Glutamatergic neuron (in vitro differentiated cells): ENCODE results near the gene FBXW5. TPM values are rescaled to one million over a fixed set of nuclear protein-coding genes. Genes with fewer than 3 reads are reported as not detected.

Experiments used
- DNase-seq: peaks from one replicate; pipeline ENCODE4 v3.0.0; 2022
- H3K27ac Mint-ChIP-seq: one replicate; pipeline ENCODE4 v1.8.0; 2020; ENCODE audit warnings: mild to moderate bottlenecking, mixed read lengths, inconsistent platforms; ENCODE audit not compliant: unreplicated experiment
- H3K27me3 Mint-ChIP-seq: one replicate; pipeline ENCODE4 v1.8.0; 2020; ENCODE audit warnings: mild to moderate bottlenecking, moderate library complexity, mixed read lengths, inconsistent platforms; ENCODE audit not compliant: unreplicated experiment
- H3K36me3 Mint-ChIP-seq: one replicate; pipeline ENCODE4 v1.8.0; 2020; ENCODE audit warnings: mild to moderate bottlenecking, mixed read lengths, inconsistent platforms; ENCODE audit not compliant: unreplicated experiment
- H3K4me1 Mint-ChIP-seq: one replicate; pipeline ENCODE4 v1.8.0; 2020; ENCODE audit warnings: mild to moderate bottlenecking, low read depth, mixed read lengths, inconsistent platforms; ENCODE audit not compliant: unreplicated experiment
- H3K4me3 Mint-ChIP-seq: one replicate; pipeline ENCODE4 v1.8.0; 2020; ENCODE audit warnings: mild to moderate bottlenecking, mixed read lengths, inconsistent platforms; ENCODE audit not compliant: unreplicated experiment
- H3K9me3 Mint-ChIP-seq: one replicate; pipeline ENCODE4 v1.8.0; 2020; ENCODE audit warnings: mild to moderate bottlenecking, moderate library complexity, mixed read lengths, inconsistent platforms; ENCODE audit not compliant: unreplicated experiment
- CTCF ChIP-seq: fragments of 200-600 bp; sonication (generic); IDR thresholded peaks from one replicate; pipeline ENCODE4 v1.5.0; 2021; ENCODE audit not compliant: partially characterized antibody, unreplicated experiment
- total RNA-seq: library from RNA; stranded (reverse); fragmentation: NEBNext Ultra II Directional; extraction: Animal tissue kit (Norgen Biotek cat#: 25700); gene quantifications from one replicate; pipeline ENCODE4 v1.2.1, GENCODE V29; 2021; ENCODE audit not compliant: unreplicated experiment

FBXW5 gene
- total RNA-seq, 1 donor from 2014 or later = 77.9 TPM

DNA sequence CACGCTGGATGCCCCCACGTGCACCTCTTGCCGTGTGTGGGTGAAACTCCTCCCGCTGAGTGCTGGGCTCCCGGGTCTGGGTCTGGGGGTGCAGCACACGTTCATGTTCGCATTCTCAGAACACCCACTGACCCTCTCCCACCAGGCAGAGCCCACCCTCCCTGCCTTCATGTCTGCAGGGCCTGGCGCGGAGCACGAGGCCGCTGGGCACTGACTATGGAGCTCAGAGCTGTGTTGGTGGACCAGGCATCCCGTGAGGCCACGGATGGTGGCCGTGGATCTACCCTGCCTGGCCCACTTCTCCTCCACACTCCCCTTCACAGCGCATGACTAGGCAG is 16.4 kb upstream of the FBXW5 start:
- Mint-ChIP-seq H3K9me3 (peaks cover 10% of the 10 kb centered on the region), H3K27me3 (peaks cover 6% of the 10 kb centered on the region), H3K27ac (no peak overlapping the region), H3K36me3 (no peaks in the 10 kb centered on the region), H3K4me3 (no peak overlapping the region), H3K4me1 (peaks cover 7% of the 10 kb centered on the region)
- no peak for DNase-seq
- TF ChIP-seq CTCF = no peak

DNA sequence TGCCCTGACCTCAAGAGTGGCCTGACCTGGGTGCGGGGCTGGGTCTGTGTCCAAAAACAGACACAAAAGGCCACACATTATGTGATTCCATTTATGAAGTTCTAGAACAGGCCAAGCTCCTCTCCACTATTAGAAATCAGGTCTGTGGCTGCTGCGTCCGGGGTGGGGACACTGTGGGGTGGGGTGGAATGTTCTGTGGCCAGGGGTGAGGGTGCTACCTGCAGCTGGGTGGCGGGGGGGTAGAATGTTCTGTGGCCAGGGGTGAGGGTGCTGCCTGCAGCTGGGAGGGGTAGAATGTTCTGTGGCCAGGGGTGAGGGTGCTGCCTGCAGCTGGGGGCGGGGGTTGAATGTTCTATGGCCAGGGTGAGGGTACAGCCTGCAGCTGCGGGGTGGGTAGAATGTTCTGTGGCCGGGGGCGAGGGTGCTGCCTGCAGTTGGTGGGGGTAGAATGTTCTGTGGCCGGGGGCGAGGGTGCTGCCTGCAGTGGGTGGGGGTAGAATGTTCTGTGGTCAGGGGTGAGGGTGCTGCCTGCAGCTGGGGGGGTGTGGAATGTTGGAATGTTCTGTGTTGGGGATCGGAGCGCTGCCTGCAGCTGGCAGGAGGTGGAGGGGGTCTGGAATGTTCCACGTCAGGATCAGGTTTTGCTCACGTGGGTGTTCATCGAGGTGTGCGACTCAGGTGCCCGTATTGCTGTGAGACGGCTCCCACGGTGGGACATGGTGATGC is 15.8 kb upstream of the FBXW5 start:
- Mint-ChIP-seq H3K9me3 (peaks cover 10% of the 10 kb centered on the region), H3K27me3 (peaks cover 6% of the 10 kb centered on the region), H3K4me3 (no peak overlapping the region), H3K4me1 (peaks cover 7% of the 10 kb centered on the region), H3K27ac (no peak overlapping the region), H3K36me3 (no peaks in the 10 kb centered on the region)
- DNase-seq = no peak
- no peak for TF ChIP-seq CTCF

DNA sequence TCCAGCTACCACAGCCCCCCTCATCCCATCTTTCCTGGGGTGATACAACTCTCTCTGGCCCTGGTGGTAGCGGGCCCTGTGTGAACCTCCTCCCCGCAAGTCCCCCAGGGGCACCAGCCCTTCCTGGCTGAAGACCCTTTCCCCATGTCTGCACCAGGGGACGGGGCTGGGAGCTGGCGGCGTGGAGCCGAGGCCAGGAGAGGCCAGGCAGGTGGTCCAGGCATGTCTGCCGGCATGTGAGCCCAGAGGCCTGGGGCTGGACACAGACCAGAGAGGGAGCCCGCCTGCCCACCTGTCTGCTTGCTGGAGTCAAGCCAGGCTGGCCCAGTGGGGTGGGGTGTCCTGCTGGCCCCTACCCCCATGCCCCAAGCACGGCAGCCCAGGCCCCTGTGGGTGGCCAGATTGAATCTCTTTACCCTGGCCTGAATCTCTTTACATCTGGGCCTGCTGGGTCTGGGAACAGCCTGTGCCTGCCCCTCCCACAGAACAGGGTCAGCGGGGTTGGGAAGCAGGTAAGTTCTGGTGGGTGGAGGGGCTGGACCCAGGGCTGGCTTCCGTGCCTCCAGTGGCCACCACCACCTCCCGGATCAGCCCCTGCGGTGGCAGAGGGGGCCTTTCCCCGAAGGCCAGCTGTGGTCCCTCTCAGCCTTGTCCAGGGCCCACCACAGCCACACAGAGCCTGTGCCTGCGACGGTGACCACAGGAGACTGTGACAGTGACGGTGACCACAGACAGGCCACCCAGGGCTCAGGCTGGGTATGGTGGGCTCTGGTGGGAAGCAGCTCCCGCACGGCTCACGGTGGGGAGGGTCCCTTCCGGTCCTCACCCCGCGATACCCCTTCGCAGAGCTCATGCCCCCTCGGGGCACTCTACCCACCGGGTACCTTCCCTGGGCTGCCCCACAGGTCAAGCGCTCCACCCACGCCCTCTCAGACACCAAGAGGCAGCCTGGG is 14.6 kb upstream of the FBXW5 start:
- H3K27me3 Mint-ChIP-seq = peaks cover 8% of the 10 kb centered on the region
- peaks cover 6% of the 10 kb centered on the region for H3K4me1 Mint-ChIP-seq

GRCh38 chr9:136958473-136958872 is 13.9 kb upstream of the FBXW5 start:
- H3K27ac Mint-ChIP-seq = no peak overlapping the region
- peaks cover 12% of the 10 kb centered on the region for H3K9me3 Mint-ChIP-seq
- TF ChIP-seq CTCF = no peak
- H3K27me3 Mint-ChIP-seq = peaks cover 8% of the 10 kb centered on the region
- no peaks in the 10 kb centered on the region for H3K36me3 Mint-ChIP-seq
- peaks cover 6% of the 10 kb centered on the region for H3K4me1 Mint-ChIP-seq
- H3K4me3 Mint-ChIP-seq = no peak overlapping the region
- no peak for DNase-seq

More for the DNA sequence above, 14.6 kb upstream of the FBXW5 start:
- DNase-seq = no peak
- TF ChIP-seq CTCF = no peak
- Mint-ChIP-seq H3K27ac (no peak overlapping the region), H3K9me3 (peaks cover 12% of the 10 kb centered on the region), H3K36me3 (no peaks in the 10 kb centered on the region), H3K4me3 (no peak overlapping the region)

GRCh38 chr9:136957901-136958300 is 13.4 kb upstream of the FBXW5 start:
- H3K9me3 Mint-ChIP-seq = peaks cover 12% of the 10 kb centered on the region
- H3K27me3 Mint-ChIP-seq = peaks cover 6% of the 10 kb centered on the region
- no peak for TF ChIP-seq CTCF
- no peak overlapping the region for H3K27ac Mint-ChIP-seq
- no peaks in the 10 kb centered on the region for H3K36me3 Mint-ChIP-seq
- peaks cover 3% of the 10 kb centered on the region for H3K4me1 Mint-ChIP-seq
- H3K4me3 Mint-ChIP-seq = no peak overlapping the region
- no peak for DNase-seq
